MM.1S (cell line): Measurements from ENCODE around the gene CPA1.

Experiments
- CTCF ChIP-seq: fragments of 300-600 bp; sonication (generic); IDR thresholded peaks from 2 replicates; pipeline ENCODE4 v1.5.1; 2016; ENCODE audit warnings: antibody characterized with exemption, low read length, mixed read lengths
- EZH2 ChIP-seq: fragments of 300-600 bp; sonication (generic); optimal IDR thresholded peaks from 2 replicates; pipeline ENCODE3; 2017; ENCODE audit warnings: low read depth, mild to moderate bottlenecking, antibody characterized with exemption, low read length, mixed read lengths
- EZH2phosphoT487 ChIP-seq: fragments of 300-600 bp; sonication (generic); IDR thresholded peaks from 2 replicates; pipeline ENCODE4 v1.6.1; 2018; ENCODE audit warnings: antibody characterized with exemption, low read length

GRCh38 chr7:130405003-130405402, 24.7 kb downstream of the CPA1 start:
- no peak for TF ChIP-seq EZH2
- TF ChIP-seq CTCF, result no peak
- no peak for TF ChIP-seq EZH2phosphoT487
